ENCODE measurements around the gene SLC39A11.

Gene SLC39A11

GRCh38 chr17:73118951-73119391 lies 26.5 kb upstream of the SLC39A11 start:
- Mint-ChIP-seq H3K4me1 (peaks cover 12% of the 10 kb centered on the region), H3K27me3 (ENCODE audit: low read depth, poor library complexity) (peaks cover 3% of the 10 kb centered on the region), H3K4me3 (no peak overlapping the region), H3K36me3 (ENCODE audit: low read depth) (no peaks in the 10 kb centered on the region), H3K27ac (no peak overlapping the region), H3K9me3 (no peaks in the 10 kb centered on the region)
- no peak for TF ChIP-seq CTCF (IDR thresholded peaks at IDR 0.05)
- DNase-seq = no peak

GRCh38 chr17:73118139-73118538 lies 25.7 kb upstream of the SLC39A11 start:
- Mint-ChIP-seq H3K4me1 (peaks cover 12% of the 10 kb centered on the region), H3K27ac (no peak overlapping the region), H3K36me3 (ENCODE audit: low read depth) (no peaks in the 10 kb centered on the region), H3K9me3 (no peaks in the 10 kb centered on the region), H3K27me3 (ENCODE audit: low read depth, poor library complexity) (peaks cover 3% of the 10 kb centered on the region), H3K4me3 (no peak overlapping the region)
- TF ChIP-seq CTCF (IDR thresholded peaks at IDR 0.05) = no peak
- DNase-seq = no peak

GRCh38 chr17:73112246-73112645 lies 19.8 kb upstream of the SLC39A11 start:
- no peak for TF ChIP-seq CTCF (IDR thresholded peaks at IDR 0.05)
- H3K27ac Mint-ChIP-seq = no peak overlapping the region
- DNase-seq = no peak
- no peaks in the 10 kb centered on the region for H3K36me3 Mint-ChIP-seq (ENCODE audit: low read depth)
- peaks cover 3% of the 10 kb centered on the region for H3K9me3 Mint-ChIP-seq
- H3K27me3 Mint-ChIP-seq (ENCODE audit: low read depth, poor library complexity) = no peaks in the 10 kb centered on the region
- H3K4me1 Mint-ChIP-seq = peaks cover 11% of the 10 kb centered on the region
- H3K4me3 Mint-ChIP-seq = no peak overlapping the region

GRCh38 chr17:73111386-73111785 lies 18.9 kb upstream of the SLC39A11 start:
- Mint-ChIP-seq H3K27me3 (ENCODE audit: low read depth, poor library complexity) (no peaks in the 10 kb centered on the region), H3K9me3 (peaks cover 3% of the 10 kb centered on the region), H3K4me3 (no peak overlapping the region), H3K4me1 (peaks cover 13% of the 10 kb centered on the region), H3K27ac (no peak overlapping the region), H3K36me3 (ENCODE audit: low read depth) (no peaks in the 10 kb centered on the region)
- TF ChIP-seq CTCF (IDR thresholded peaks at IDR 0.05) = no peak
- DNase-seq = no peak

- TF ChIP-seq CTCF (IDR thresholded peaks at IDR 0.05) = no peak
- no peak overlapping the region for H3K27ac Mint-ChIP-seq
- no peak for DNase-seq
- peaks cover 3% of the 10 kb centered on the region for H3K36me3 Mint-ChIP-seq (ENCODE audit: low read depth)
- H3K27me3 Mint-ChIP-seq (ENCODE audit: low read depth, poor library complexity) = peaks cover 5% of the 10 kb centered on the region
- H3K9me3 Mint-ChIP-seq = peaks cover 29% of the 10 kb centered on the region
- H3K4me1 Mint-ChIP-seq = peaks cover 13% of the 10 kb centered on the region
- no peak overlapping the region for H3K4me3 Mint-ChIP-seq
Observed at GRCh38 chr17:73107191-73107590, 14.7 kb upstream of the SLC39A11 start.

- no peak overlapping the region for H3K27ac Mint-ChIP-seq
- H3K4me1 Mint-ChIP-seq = peaks cover 13% of the 10 kb centered on the region
- peaks cover 29% of the 10 kb centered on the region for H3K9me3 Mint-ChIP-seq
- no peak for DNase-seq
- no peak for TF ChIP-seq CTCF (IDR thresholded peaks at IDR 0.05)
- no peak overlapping the region for H3K4me3 Mint-ChIP-seq
- peaks cover 3% of the 10 kb centered on the region for H3K36me3 Mint-ChIP-seq (ENCODE audit: low read depth)
- H3K27me3 Mint-ChIP-seq (ENCODE audit: low read depth, poor library complexity) = peaks cover 5% of the 10 kb centered on the region
Observed at GRCh38 chr17:73105431-73105830, 12.9 kb upstream of the SLC39A11 start.
